RPMI7951 (cell line): Measurements from ENCODE around the gene MYO16. TPM values are rescaled to one million over a fixed set of nuclear protein-coding genes. Genes with fewer than 3 reads are reported as not detected.
A peak's percentile ranks its signal among the peaks of the same experiment; 100 is the strongest.

Experiments used
- DNase-seq: peaks from one replicate; pipeline ENCODE4 v3.0.0-alpha.2; 2012; ENCODE audit warnings: low read depth
- total RNA-seq: library from RNA; depleted of rRNA; stranded (reverse); fragments of >200 nt; shearing (Covaris generic); gene quantifications from 2 replicates; pipeline ENCODE4 v1.2.3, GENCODE V29; 2014

MYO16 gene
- total RNA-seq, 1 experiment from 2014 or later, result not detected

DNA sequence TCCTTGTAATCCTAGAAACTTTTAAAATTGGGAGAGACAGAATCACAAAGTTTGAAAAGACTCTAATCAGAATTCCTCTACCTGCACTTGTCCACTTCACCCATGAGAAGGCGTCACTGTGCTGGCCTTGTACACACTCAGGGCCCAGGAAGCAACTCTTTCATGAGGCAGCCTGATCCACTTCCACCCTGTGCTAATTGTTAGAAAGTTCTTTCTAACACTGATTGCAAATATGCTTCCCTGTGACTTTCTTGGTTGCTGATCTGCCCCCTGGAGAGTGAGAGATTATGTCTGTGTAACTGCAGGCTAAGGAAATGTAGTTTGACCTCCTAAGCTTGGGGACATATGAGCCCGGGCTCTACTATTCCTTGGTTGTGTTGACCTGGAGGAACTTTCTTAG, 494.6 kb downstream of the MYO16 start:
- no peak for DNase-seq

- no peak for DNase-seq
These were observed 496.8 kb downstream of the MYO16 start for GRCh38 chr13:109126178-109126577.

DNA sequence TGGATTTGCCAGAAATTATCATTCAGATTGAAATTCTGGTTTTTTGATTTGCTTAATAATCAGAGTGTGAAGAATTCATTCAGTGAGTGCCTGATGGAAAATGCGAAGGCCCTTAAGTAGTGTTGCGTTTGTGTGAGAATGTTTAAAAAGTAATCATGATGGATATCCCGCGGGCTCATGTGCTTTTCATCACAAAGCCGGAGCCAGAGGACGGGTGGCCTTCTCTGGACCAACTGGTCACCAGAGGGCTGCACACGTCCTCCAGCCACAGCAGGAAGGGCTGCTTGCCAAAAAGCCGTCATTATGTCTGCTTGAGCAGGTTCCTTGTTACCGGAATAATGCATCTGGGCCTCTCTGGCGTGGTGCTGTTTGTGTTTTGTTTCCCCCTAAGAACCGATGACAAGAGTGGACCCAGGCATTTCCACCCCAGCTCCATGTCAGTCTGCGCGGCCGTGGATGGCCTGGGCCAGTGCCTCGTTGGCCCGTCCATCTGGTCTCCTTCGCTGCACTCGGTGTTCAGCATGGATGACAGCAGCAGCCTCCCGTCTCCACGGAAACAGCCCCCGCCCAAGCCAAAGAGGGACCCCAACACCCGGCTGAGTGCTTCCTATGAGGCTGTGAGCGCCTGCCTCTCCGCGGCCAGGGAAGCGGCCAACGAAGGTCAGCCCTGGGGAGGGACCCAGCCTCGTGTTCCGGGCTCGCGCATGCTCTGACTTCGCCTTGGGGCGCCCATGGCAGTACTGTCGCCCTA, 497.7 kb downstream of the MYO16 start:
- no peak for DNase-seq

DNA sequence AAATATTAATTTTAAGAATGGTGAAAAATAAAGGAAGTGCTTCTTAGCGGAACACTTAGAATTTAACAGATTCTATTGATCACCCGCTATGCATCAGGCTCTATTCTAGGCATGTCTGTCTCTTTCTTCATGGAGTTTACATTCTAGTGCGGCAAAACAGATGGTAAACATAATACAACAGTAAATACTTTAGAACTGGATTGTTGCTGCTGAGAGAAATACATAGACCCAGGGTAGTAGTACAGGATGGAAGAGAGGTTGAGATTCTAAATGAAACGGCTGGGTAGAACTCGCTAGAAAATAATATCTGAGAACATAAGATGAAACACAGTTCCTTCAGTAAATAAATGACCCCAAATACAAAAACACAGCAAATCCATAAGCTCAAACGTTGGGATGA, 498.7 kb downstream of the MYO16 start:
- no peak for DNase-seq

DNA sequence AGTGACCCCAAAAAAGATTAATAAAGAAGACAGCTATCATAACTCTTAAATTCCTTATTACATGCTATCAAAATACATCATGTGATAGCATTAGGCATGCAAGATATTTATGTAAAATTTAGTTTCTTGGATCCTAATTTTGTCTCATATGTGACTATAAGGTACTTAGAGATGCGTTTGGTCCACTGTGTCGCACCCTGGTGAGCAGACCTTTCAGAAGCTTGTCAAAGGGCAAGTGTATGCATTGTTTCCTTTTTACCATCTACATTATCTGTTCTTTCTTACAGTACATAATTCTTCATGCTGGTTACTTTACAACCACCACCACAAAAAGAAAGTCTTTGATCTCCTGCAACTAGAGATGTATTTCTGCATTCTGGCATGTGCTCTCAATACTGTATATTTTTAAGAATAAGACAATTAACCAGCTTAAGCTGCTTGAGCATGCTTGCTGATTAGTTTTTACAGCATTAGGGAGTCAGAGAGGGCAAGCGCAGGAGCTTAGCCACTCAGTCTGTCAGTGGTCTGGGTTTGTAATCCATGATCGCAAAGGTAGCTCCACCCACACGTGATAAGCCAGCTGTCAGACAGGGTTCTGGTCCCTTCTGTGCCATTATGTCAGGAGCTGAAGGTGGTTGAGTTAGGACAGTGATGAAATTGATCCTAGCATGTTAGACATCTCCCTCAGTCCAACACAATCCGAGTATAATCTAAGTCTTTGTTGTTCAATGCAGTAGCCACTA, 500.9 kb downstream of the MYO16 start:
- DNase-seq, result no peak

DNA sequence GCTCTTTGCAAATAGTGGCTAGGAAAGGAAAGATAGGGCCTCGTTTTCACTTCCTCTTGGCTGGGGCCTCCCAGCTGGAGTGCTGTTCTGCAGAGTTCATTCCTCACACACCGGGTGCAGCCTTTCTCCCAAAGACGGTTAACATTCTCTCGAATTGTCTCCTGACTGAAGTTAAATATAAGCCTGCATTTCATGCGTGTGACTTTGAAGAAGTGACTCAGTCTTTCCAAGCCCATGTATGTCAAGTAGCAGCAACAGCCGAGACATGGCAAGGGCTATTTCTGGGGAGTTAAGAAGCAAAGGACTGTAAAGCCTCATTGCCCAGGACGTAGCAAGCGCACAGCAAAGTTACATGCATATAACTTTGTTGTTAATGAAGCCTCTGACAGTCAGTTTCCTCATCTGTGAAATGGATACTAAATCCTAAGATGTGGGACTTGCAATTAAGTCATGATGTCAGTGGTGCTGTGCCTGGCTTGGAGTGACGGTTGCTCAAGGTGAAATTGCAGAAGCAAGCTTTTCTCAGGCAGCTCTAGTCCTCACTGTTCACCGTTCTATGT, 502.4 kb downstream of the MYO16 start:
- peak; percentile 11 for DNase-seq

DNA sequence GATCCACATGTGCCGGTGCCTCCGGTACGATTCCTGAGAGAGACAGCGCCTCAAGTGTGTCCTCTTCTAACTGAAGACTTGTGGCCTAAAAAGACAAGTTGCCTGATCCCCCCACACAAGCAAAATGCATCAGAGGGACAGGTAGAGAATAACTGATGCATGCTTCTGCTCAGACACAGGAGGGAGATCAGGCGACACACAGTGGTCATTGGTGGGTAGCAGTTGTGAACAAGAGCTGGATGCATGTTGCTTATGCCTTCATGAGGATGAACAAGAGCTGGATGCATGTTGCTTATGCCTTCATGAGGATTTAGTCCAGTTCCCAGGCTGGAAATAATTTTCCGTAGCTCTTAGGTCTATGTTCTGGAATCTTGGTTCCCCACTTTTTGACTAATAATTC, 505.6 kb downstream of the MYO16 start:
- no peak for DNase-seq

- DNase-seq, result no peak
These were observed 507.5 kb downstream of the MYO16 start for GRCh38 chr13:109136873-109137272.

- no peak for DNase-seq
These were observed 509.9 kb downstream of the MYO16 start for GRCh38 chr13:109139346-109139745.

GRCh38 chr13:109140054-109140453, 510.6 kb downstream of the MYO16 start:
- no peak for DNase-seq

DNA sequence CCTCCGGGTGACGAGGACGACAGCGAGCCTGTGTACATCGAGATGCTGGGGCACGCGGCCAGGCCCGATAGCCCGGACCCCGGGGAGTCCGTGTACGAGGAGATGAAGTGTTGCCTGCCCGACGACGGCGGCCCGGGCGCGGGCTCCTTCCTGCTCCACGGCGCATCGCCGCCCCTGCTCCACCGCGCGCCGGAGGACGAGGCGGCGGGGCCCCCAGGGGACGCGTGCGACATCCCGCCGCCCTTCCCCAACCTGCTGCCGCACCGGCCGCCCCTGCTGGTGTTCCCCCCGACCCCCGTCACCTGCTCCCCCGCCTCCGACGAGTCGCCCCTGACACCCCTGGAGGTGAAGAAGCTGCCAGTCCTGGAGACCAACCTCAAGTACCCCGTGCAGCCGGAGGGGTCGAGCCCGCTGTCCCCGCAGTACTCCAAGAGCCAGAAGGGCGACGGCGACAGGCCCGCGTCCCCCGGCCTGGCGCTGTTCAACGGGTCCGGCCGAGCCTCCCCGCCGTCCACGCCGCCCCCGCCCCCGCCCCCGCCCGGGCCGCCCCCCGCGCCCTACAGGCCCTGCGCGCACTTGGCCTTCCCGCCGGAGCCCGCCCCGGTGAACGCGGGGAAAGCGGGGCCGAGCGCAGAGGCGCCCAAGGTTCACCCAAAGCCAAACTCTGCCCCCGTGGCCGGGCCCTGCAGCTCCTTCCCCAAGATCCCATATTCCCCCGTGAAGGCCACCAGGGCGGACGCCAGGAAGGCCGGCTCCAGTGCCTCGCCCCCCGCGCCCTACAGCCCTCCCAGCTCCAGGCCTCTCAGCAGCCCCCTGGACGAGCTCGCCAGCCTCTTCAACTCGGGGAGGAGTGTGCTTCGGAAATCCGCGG, 511.3 kb downstream of the MYO16 start:
- no peak for DNase-seq

GRCh38 chr13:109141706-109142105, 512.3 kb downstream of the MYO16 start:
- no peak for DNase-seq

DNA sequence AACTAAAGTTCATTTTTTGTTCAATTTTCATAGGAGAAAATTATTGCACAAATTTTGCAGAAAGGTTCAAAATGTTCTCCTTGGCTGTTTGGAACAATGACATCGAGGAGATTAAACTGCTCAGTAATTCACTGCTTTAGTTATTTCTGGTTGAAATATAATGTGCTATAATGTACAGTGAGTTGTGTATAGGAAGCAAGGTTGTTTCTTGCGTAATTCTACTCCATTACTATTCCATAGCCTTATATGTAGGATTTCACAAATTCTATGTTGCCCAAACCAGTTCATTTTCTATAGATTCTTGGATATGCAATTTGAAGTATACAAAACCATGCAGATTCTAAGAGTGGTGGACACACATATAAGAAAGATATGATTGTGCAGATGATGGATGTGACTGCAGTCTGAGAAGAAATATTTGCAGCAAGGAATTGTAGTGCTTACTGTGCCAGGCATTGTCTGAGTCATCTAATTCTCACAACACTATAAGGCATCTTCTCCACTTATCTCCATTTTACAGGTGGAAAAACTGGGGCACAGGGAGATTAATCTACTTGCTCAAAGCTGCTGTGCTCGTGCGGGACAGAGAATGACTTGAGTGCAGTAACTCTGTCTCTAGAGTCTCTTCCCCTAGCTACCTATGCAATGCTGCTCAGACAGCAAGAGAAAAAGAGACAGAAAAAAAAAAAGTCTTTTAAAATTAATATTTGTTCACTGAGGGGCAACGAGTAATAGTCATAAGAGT, 515.5 kb downstream of the MYO16 start:
- DNase-seq, result no peak

DNA sequence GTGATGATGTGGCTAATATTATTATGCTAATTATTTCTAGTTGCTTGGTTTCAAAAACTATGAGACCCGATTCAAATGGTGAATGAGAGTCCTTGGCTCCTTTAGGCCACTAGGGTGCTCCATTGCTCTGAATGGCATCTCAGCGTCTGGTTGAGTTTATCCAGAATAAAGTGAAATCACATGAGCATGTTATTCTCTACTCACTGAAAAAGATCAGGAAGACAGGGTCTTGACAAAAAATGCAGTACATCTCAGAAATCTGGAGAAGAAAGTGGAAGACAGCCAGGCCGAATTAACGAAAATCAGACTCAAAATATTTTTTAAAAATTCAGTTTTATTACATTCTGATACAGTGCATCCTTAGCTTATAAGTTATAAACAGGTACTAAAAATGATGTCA, 516.2 kb downstream of the MYO16 start:
- peak; percentile 50 for DNase-seq

- DNase-seq, result no peak
These were observed 517.0 kb downstream of the MYO16 start for GRCh38 chr13:109146393-109146792.

- DNase-seq, result peak; percentile 72
These were observed 517.7 kb downstream of the MYO16 start for GRCh38 chr13:109146912-109147647.

GRCh38 chr13:109148243-109148642, 518.8 kb downstream of the MYO16 start:
- no peak for DNase-seq

GRCh38 chr13:109150696-109151095, 521.3 kb downstream of the MYO16 start:
- no peak for DNase-seq

- DNase-seq, result no peak
These were observed 521.8 kb downstream of the MYO16 start for GRCh38 chr13:109151255-109151654.

GRCh38 chr13:109151696-109152095, 522.3 kb downstream of the MYO16 start:
- no peak for DNase-seq
